Measurements from ENCODE around the gene LMO7. TPM values are rescaled to one million over a fixed set of nuclear protein-coding genes. Genes with fewer than 3 reads are reported as not detected.
A peak's percentile ranks its signal among the peaks of the same experiment; 100 is the strongest.

Gene LMO7
- total RNA-seq, 4 donors from 2014 or later, result 87.0 to 293 (median 187) TPM

- no peak overlapping the region for H3K4me3 ChIP-seq
- no peaks in the 10 kb centered on the region for H3K9me3 ChIP-seq
- H3K4me1 ChIP-seq, result peaks cover 0 to 27% (median 7%) of the 10 kb centered on the region in 3 donors
- WGBS, 2 donors, result 67 to 76% methylated on average over 2 of the region's 2 CpGs
- no peak for DNase-seq
- TF ChIP-seq POLR2A (IDR thresholded peaks at IDR 0.05), result no peak
- TF ChIP-seq, protein P1, sequence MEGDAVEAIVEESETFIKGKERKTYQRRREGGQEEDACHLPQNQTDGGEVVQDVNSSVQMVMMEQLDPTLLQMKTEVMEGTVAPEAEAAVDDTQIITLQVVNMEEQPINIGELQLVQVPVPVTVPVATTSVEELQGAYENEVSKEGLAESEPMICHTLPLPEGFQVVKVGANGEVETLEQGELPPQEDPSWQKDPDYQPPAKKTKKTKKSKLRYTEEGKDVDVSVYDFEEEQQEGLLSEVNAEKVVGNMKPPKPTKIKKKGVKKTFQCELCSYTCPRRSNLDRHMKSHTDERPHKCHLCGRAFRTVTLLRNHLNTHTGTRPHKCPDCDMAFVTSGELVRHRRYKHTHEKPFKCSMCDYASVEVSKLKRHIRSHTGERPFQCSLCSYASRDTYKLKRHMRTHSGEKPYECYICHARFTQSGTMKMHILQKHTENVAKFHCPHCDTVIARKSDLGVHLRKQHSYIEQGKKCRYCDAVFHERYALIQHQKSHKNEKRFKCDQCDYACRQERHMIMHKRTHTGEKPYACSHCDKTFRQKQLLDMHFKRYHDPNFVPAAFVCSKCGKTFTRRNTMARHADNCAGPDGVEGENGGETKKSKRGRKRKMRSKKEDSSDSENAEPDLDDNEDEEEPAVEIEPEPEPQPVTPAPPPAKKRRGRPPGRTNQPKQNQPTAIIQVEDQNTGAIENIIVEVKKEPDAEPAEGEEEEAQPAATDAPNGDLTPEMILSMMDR (IDR thresholded peaks at IDR 0.05), result no peak
- intact Hi-C loops (cut with DNase I), result no loop called here
- H3K27ac ChIP-seq, result no peak overlapping the region
- H3K36me3 ChIP-seq, result no peaks in the 10 kb centered on the region
- no peaks in the 10 kb centered on the region for H3K27me3 ChIP-seq
Observed at GRCh38 chr13:75904012-75904411, 267.9 kb downstream of the LMO7 start.

- no peaks in the 10 kb centered on the region for H3K9me3 ChIP-seq
- DNase-seq, result no peak
- 89 to 91% methylated on average over 4 to 5 of the region's 5 CpGs for WGBS, 2 donors
- no peak overlapping the region for H3K4me3 ChIP-seq
- H3K27me3 ChIP-seq, result no peaks in the 10 kb centered on the region
- peak overlapping the region in 2 of 4 donors; percentile 39 to 70 for H3K27ac ChIP-seq
- no peaks in the 10 kb centered on the region for H3K36me3 ChIP-seq
- peaks cover 0 to 31% (median 7%) of the 10 kb centered on the region in 3 donors for H3K4me1 ChIP-seq
- TF ChIP-seq, protein P1 (IDR thresholded peaks at IDR 0.05), result no peak
- no peak for TF ChIP-seq POLR2A (IDR thresholded peaks at IDR 0.05)
- intact Hi-C loops (cut with DNase I), result no loop called here
Observed at GRCh38 chr13:75906315-75906714, 270.2 kb downstream of the LMO7 start.

DNA sequence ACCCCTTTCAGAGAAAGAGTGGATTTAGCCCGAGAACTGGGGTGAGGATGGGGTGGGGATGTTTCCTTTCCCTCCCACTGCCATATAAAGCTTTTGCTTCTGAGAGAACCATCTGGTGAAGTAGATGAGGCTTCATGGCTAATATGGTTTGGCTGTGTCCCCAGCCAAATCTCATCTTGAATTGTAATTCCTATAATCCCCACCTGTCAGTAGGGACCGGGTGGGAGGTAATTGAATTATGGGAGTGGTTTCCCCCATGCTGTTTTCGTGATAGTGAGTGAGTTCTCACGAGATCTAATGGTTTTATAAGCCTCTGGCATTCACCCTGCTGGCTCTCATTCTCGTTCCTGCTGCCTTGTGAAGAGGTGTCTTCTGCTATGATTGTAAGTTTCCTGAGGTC lies 270.9 kb downstream of the LMO7 start:
- Histone ChIP-seq H3K4me3 (no peak overlapping the region), H3K27me3 (no peaks in the 10 kb centered on the region), H3K27ac (peak overlapping the region in 3 of 4 donors; percentile 39 to 77 (median 70)), H3K9me3 (no peaks in the 10 kb centered on the region), H3K36me3 (no peaks in the 10 kb centered on the region), H3K4me1 (peaks cover 0 to 27% (median 7%) of the 10 kb centered on the region in 3 donors)
- WGBS, 2 donors, result 28 to 43% methylated on average over 5 of the region's 5 CpGs
- intact Hi-C loops (cut with DNase I), result no loop called here
- DNase-seq, result no peak
- TF ChIP-seq, protein P1 (IDR thresholded peaks at IDR 0.05), result no peak
- no peak for TF ChIP-seq POLR2A (IDR thresholded peaks at IDR 0.05)

DNA sequence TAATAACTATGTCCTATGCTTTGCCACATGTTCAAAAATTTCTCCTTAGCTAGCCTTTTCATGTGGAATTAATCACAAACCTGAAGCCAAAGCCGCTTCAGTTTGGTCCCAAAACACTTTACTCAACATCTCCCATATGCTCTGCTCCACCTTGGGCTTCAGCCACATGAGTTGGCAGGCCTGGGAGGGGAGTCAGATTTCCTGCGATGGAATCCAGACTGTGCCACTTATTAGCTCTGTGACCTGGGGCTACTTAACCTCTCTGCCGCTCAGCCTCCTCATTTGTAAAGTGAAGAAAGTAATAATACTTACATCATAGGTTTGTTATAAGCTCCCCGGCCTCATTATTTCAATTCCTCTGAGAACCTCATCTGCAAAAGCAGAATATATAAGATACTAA lies 272.0 kb downstream of the LMO7 start:
- no peaks in the 10 kb centered on the region for H3K9me3 ChIP-seq
- H3K27me3 ChIP-seq, result no peaks in the 10 kb centered on the region
- 36 to 53% methylated on average over 4 of the region's 4 CpGs for WGBS, 2 donors
- peaks cover 0 to 27% (median 4%) of the 10 kb centered on the region in 3 donors for H3K4me1 ChIP-seq
- DNase-seq, result no peak
- no peak overlapping the region for H3K4me3 ChIP-seq
- no peaks in the 10 kb centered on the region for H3K36me3 ChIP-seq
- peak overlapping the region; percentile 30 to 70 (median 52) for H3K27ac ChIP-seq
- no peak for TF ChIP-seq POLR2A (IDR thresholded peaks at IDR 0.05)
- TF ChIP-seq, protein P1 (IDR thresholded peaks at IDR 0.05), result no peak
- intact Hi-C loops (cut with DNase I), result no loop called here

Other genes with a start within 250 kb of the LMO7 start
- 10 to 100 TPM; 14.9 to 20.8 (median 16.6) TPM for gene TBC1D4, start 154.2 kb upstream of the LMO7 start, total RNA-seq
- 10 to 100 TPM; 19.0 to 61.4 (median 38.1) TPM for gene COMMD6, start 98.5 kb upstream of the LMO7 start, total RNA-seq
- 10 to 100 TPM; 39.9 to 78.2 (median 54.2) TPM for gene UCHL3, start 86.5 kb upstream of the LMO7 start, total RNA-seq